ENCODE measurements around the gene VSTM4. TPM values are rescaled to one million over a fixed set of nuclear protein-coding genes. Genes with fewer than 3 reads are reported as not detected.

The VSTM4 gene
- total and polyA plus RNA-seq, 9 of the 15 experiments (the other 6 are each of a cell fraction or from before 2014, with no cell fraction given): 1.0 to 7.9 (median 3.0) TPM

DNA sequence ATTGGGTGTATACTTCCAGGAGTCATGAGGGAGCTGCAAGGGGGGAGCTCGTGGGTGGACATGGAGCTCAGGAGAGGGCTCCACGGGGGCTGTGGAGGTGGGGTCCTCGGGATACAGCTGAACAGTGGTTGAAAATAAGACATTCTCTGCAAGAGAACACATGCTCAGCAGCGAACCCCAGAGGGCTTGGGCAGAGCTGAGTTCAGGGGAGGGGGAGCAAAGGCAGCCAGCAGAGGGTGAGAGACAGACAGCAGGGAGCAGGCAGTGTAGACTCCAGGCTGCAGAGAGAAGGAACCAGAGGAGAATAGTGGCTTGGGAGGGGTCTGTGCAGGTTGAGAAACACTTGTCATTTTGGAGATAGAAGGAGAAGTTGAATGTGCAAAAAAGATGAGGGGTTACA is 102.7 kb downstream of the VSTM4 start:
- Histone ChIP-seq H3K4me3 (no peak overlapping the region), H3K9me3 (replicated peaks; ENCODE audit: control insufficient read depth, insufficient read depth, low read depth, low read length) (no peaks in the 10 kb centered on the region), H3K79me2 (ENCODE audit: control insufficient read depth, insufficient read depth, low read length) (no peaks in the 10 kb centered on the region), H3K27me3 (ENCODE audit: control insufficient read depth in 2 of 2, insufficient read depth in 2 of 2, low read length in 2 of 2) (peaks cover 2 to 11% of the 10 kb centered on the region in 2 experiments; a peak in 2 of 5 replicates), H3K9ac (ENCODE audit: insufficient read depth in 1 of 2, low read depth in 2 of 2, low read length in 2 of 2) (no peak overlapping the region), H4K20me1 (replicated peaks; ENCODE audit: control insufficient read depth, insufficient read depth, low read length) (0 out of 2 replicates have a peak, but pooled peaks cover 3% of the 10 kb centered on the region), H2AFZ (ENCODE audit: low read depth, low read length) (no peak overlapping the region), H3K36me3 (ENCODE audit: control insufficient read depth, insufficient read depth, low read length) (no peaks in the 10 kb centered on the region), H3K4me1 (replicated peaks in 1 of 2; ENCODE audit: control insufficient read depth in 2 of 2, insufficient read depth in 2 of 2, low read length in 2 of 2) (peaks cover 16% of the 10 kb centered on the region in 2 experiments; a peak in 4 of 5 replicates), H3K9me1 (ENCODE audit: control insufficient read depth, insufficient read depth, low read length) (no peaks in the 10 kb centered on the region), H3K27ac (ENCODE audit: extremely low read depth, low read depth, low read length) (no peak overlapping the region), H3K4me2 (ENCODE audit: insufficient read depth, low read length) (no peak overlapping the region)
- intact Hi-C loops (cut with micrococcal nuclease) (no loop called here), in situ Hi-C loops (cut with MboI) (no loop called here)
- ATAC-seq: peak; percentile 34
- no peak for TF ChIP-seq KDM1A (IDR thresholded peaks at IDR 0.05)
- TF ChIP-seq, protein P1, sequence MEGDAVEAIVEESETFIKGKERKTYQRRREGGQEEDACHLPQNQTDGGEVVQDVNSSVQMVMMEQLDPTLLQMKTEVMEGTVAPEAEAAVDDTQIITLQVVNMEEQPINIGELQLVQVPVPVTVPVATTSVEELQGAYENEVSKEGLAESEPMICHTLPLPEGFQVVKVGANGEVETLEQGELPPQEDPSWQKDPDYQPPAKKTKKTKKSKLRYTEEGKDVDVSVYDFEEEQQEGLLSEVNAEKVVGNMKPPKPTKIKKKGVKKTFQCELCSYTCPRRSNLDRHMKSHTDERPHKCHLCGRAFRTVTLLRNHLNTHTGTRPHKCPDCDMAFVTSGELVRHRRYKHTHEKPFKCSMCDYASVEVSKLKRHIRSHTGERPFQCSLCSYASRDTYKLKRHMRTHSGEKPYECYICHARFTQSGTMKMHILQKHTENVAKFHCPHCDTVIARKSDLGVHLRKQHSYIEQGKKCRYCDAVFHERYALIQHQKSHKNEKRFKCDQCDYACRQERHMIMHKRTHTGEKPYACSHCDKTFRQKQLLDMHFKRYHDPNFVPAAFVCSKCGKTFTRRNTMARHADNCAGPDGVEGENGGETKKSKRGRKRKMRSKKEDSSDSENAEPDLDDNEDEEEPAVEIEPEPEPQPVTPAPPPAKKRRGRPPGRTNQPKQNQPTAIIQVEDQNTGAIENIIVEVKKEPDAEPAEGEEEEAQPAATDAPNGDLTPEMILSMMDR (IDR thresholded peaks at IDR 0.05 in 2 of 3, conservative IDR thresholded peaks at IDR 0.05 in 1 of 3; ENCODE audit: insufficient read depth in 2 of 3, low read depth in 1 of 3, low read length in 3 of 3): peak; percentile 11 to 48 (median 17); a peak in 2 of 6 replicates
- no peak for FAIRE-seq
- ChIA-PET POLR2A (interaction anchor here (0.6 to 1.0 kb wide), 2 partner anchors 13 to 163 kb away, joined by 3 to 5 read pairs; no protein-coding TSS in a partner anchor), CTCF (ENCODE audit: low intra/inter-chr PET ratio) (no interaction called here)
- peak in 1 of 4 experiments; percentile 29 for DNase-seq (ENCODE audit: extremely low read depth in 1 of 4, low spot score in 3 of 4)
- BruUV-seq (replicated peaks): no TSS peak
- 7% methylated on average over 4 of the region's 4 CpGs for WGBS (ENCODE audit: insufficient coverage, low coverage, missing lambda C conversion rate)

DNA sequence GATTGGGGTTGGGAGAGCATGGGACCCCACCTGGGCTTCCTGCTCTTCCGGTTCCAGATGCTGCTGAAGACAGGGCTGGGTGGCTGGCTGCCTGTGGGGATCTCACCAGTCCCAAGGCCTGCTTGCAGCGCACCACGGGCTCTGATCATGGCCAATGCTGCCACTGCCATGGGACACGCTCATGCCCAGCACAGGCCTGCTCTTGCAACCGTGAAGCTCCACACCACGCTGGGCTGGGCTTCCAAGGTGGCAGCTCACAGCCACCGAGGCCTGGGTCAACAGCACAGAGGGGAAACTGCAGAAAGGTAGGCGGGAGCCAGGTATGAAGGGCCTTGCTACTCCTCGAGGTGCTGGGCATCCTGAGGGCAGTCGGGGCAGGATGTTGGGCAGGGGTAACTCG is 103.6 kb downstream of the VSTM4 start:
- POLR2A ChIA-PET: no interaction called here
- ATAC-seq: no peak
- intact Hi-C loops (cut with micrococcal nuclease): no loop called here
- TF ChIP-seq ZNF780A (CRISPR knock-in tag; IDR thresholded peaks at IDR 0.05) (no peak), POLR2G (IDR thresholded peaks at IDR 0.05; ENCODE audit: low read depth, low read length) (0 out of 2 replicates have a peak, but pooled peaks have one; percentile 31), ZNF239 (CRISPR knock-in tag; IDR thresholded peaks at IDR 0.05) (no peak), DACH1 (IDR thresholded peaks at IDR 0.05; ENCODE audit: partially characterized antibody) (no peak), RBM17 (IDR thresholded peaks at IDR 0.05; ENCODE audit: borderline replicate concordance, low read depth, low read length) (no peak), ZNF778 (CRISPR knock-in tag; IDR thresholded peaks at IDR 0.05) (no peak)
- TF ChIP-seq, protein P2, sequence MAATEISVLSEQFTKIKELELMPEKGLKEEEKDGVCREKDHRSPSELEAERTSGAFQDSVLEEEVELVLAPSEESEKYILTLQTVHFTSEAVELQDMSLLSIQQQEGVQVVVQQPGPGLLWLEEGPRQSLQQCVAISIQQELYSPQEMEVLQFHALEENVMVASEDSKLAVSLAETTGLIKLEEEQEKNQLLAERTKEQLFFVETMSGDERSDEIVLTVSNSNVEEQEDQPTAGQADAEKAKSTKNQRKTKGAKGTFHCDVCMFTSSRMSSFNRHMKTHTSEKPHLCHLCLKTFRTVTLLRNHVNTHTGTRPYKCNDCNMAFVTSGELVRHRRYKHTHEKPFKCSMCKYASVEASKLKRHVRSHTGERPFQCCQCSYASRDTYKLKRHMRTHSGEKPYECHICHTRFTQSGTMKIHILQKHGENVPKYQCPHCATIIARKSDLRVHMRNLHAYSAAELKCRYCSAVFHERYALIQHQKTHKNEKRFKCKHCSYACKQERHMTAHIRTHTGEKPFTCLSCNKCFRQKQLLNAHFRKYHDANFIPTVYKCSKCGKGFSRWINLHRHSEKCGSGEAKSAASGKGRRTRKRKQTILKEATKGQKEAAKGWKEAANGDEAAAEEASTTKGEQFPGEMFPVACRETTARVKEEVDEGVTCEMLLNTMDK (IDR thresholded peaks at IDR 0.05; ENCODE audit: borderline replicate concordance, insufficient read depth, low read depth, low read length, poor library complexity, severe bottlenecking): no peak

More for the DNA sequence above, 103.6 kb downstream of the VSTM4 start:
- FAIRE-seq (no peak), DNase-seq (ENCODE audit: extremely low read depth in 1 of 4, low spot score in 3 of 4) (no peak)
- Histone ChIP-seq H3K9ac (ENCODE audit: insufficient read depth in 1 of 2, low read depth in 2 of 2, low read length in 2 of 2) (no peak overlapping the region), H3K79me2 (ENCODE audit: control insufficient read depth, insufficient read depth, low read length) (no peaks in the 10 kb centered on the region), H2AFZ (ENCODE audit: low read depth, low read length) (no peak overlapping the region), H3K27ac (ENCODE audit: extremely low read depth, low read depth, low read length) (no peak overlapping the region), H3K36me3 (ENCODE audit: control insufficient read depth, insufficient read depth, low read length) (no peaks in the 10 kb centered on the region), H3K4me3 (no peak overlapping the region), H3K4me1 (replicated peaks in 1 of 2; ENCODE audit: control insufficient read depth in 2 of 2, insufficient read depth in 2 of 2, low read length in 2 of 2) (peaks cover 16% of the 10 kb centered on the region in 2 experiments; a peak in 4 of 5 replicates), H4K20me1 (replicated peaks; ENCODE audit: control insufficient read depth, insufficient read depth, low read length) (0 out of 2 replicates have a peak, but pooled peaks cover 3% of the 10 kb centered on the region), H3K9me3 (replicated peaks; ENCODE audit: control insufficient read depth, insufficient read depth, low read depth, low read length) (no peaks in the 10 kb centered on the region), H3K27me3 (ENCODE audit: control insufficient read depth in 2 of 2, insufficient read depth in 2 of 2, low read length in 2 of 2) (peaks cover 2 to 11% of the 10 kb centered on the region in 2 experiments; a peak in 2 of 5 replicates), H3K4me2 (ENCODE audit: insufficient read depth, low read length) (no peak overlapping the region), H3K9me1 (ENCODE audit: control insufficient read depth, insufficient read depth, low read length) (no peaks in the 10 kb centered on the region)
- 15% methylated on average over 11 of the region's 11 CpGs for WGBS (ENCODE audit: insufficient coverage, low coverage, missing lambda C conversion rate)
- no TSS peak for BruUV-seq (replicated peaks)
- in situ Hi-C loops (cut with MboI): no loop called here
- CTCF ChIA-PET (ENCODE audit: low intra/inter-chr PET ratio): no interaction called here
